ENCODE data around the gene ABHD1.

GRCh38 chr2:27152796-27153464, 29.3 kb downstream of the ABHD1 start:
- TF ChIP-seq CTCF (optimal IDR thresholded peaks at IDR 0.05 in 1 of 3, IDR thresholded peaks at IDR 0.05 in 1 of 3, conservative IDR thresholded peaks at IDR 0.05 in 1 of 3; ENCODE audit: extremely low read depth in 1 of 3, insufficient read depth in 2 of 3, low read length in 3 of 3), result no peak
- no peak for TF ChIP-seq EZH2 (IDR thresholded peaks at IDR 0.05; ENCODE audit: low read length)
